ENCODE measurements around the gene COL20A1.

Gene COL20A1

GRCh38 chr20:63312690-63313348 lies 19.8 kb downstream of the COL20A1 start:
- peaks cover 30% of the 10 kb centered on the region for H3K27me3 ChIP-seq (replicated peaks; ENCODE audit: control insufficient read depth, insufficient read depth, low read length)
- H3K36me3 ChIP-seq (ENCODE audit: control insufficient read depth, insufficient read depth, low read length, severe bottlenecking) = no peaks in the 10 kb centered on the region
- H3K4me3 ChIP-seq (ENCODE audit: low read length) = no peak overlapping the region
- no peaks in the 10 kb centered on the region for H3K9me3 ChIP-seq (ENCODE audit: control insufficient read depth, low read length)
- H3K9ac ChIP-seq (ENCODE audit: low read length) = no peak overlapping the region
- no peak for DNase-seq (ENCODE audit: low read depth)
- H3K4me1 ChIP-seq (ENCODE audit: control insufficient read depth, insufficient read depth, low read length) = no peaks in the 10 kb centered on the region

GRCh38 chr20:63313349-63314014 lies 20.5 kb downstream of the COL20A1 start:
- Histone ChIP-seq H3K27me3 (replicated peaks; ENCODE audit: control insufficient read depth, insufficient read depth, low read length) (peaks cover 23% of the 10 kb centered on the region), H3K9me3 (ENCODE audit: control insufficient read depth, low read length) (no peaks in the 10 kb centered on the region), H3K4me3 (ENCODE audit: low read length) (no peak overlapping the region), H3K36me3 (ENCODE audit: control insufficient read depth, insufficient read depth, low read length, severe bottlenecking) (no peaks in the 10 kb centered on the region), H3K9ac (ENCODE audit: low read length) (no peak overlapping the region), H3K4me1 (ENCODE audit: control insufficient read depth, insufficient read depth, low read length) (no peaks in the 10 kb centered on the region)
- no peak for DNase-seq (ENCODE audit: low read depth)

- Histone ChIP-seq H3K4me3 (ENCODE audit: low read length) (no peak overlapping the region), H3K9me3 (ENCODE audit: control insufficient read depth, low read length) (no peaks in the 10 kb centered on the region), H3K27me3 (replicated peaks; ENCODE audit: control insufficient read depth, insufficient read depth, low read length) (peaks cover 20% of the 10 kb centered on the region), H3K4me1 (ENCODE audit: control insufficient read depth, insufficient read depth, low read length) (no peaks in the 10 kb centered on the region), H3K36me3 (ENCODE audit: control insufficient read depth, insufficient read depth, low read length, severe bottlenecking) (no peaks in the 10 kb centered on the region), H3K9ac (ENCODE audit: low read length) (no peak overlapping the region)
- DNase-seq (ENCODE audit: low read depth) = no peak
Observed at GRCh38 chr20:63314015-63314471, 21.1 kb downstream of the COL20A1 start.

GRCh38 chr20:63314566-63315239 lies 21.7 kb downstream of the COL20A1 start:
- Histone ChIP-seq H3K4me1 (ENCODE audit: control insufficient read depth, insufficient read depth, low read length) (no peaks in the 10 kb centered on the region), H3K9me3 (ENCODE audit: control insufficient read depth, low read length) (no peaks in the 10 kb centered on the region), H3K27me3 (replicated peaks; ENCODE audit: control insufficient read depth, insufficient read depth, low read length) (peaks cover 27% of the 10 kb centered on the region), H3K4me3 (ENCODE audit: low read length) (no peak overlapping the region), H3K36me3 (ENCODE audit: control insufficient read depth, insufficient read depth, low read length, severe bottlenecking) (no peaks in the 10 kb centered on the region), H3K9ac (ENCODE audit: low read length) (no peak overlapping the region)
- no peak for DNase-seq (ENCODE audit: low read depth)

- no peak for DNase-seq (ENCODE audit: low read depth)
- peaks cover 29% of the 10 kb centered on the region for H3K27me3 ChIP-seq (replicated peaks; ENCODE audit: control insufficient read depth, insufficient read depth, low read length)
- H3K9ac ChIP-seq (ENCODE audit: low read length) = no peak overlapping the region
- no peak overlapping the region for H3K4me3 ChIP-seq (ENCODE audit: low read length)
- H3K4me1 ChIP-seq (ENCODE audit: control insufficient read depth, insufficient read depth, low read length) = no peaks in the 10 kb centered on the region
- no peaks in the 10 kb centered on the region for H3K36me3 ChIP-seq (ENCODE audit: control insufficient read depth, insufficient read depth, low read length, severe bottlenecking)
- H3K9me3 ChIP-seq (ENCODE audit: control insufficient read depth, low read length) = no peaks in the 10 kb centered on the region
Observed at GRCh38 chr20:63315240-63315689, 22.3 kb downstream of the COL20A1 start.

- DNase-seq (ENCODE audit: low read depth) = no peak
- Histone ChIP-seq H3K9me3 (ENCODE audit: control insufficient read depth, low read length) (no peaks in the 10 kb centered on the region), H3K36me3 (ENCODE audit: control insufficient read depth, insufficient read depth, low read length, severe bottlenecking) (no peaks in the 10 kb centered on the region), H3K9ac (ENCODE audit: low read length) (no peak overlapping the region), H3K27me3 (replicated peaks; ENCODE audit: control insufficient read depth, insufficient read depth, low read length) (peaks cover 25% of the 10 kb centered on the region), H3K4me3 (ENCODE audit: low read length) (no peak overlapping the region), H3K4me1 (ENCODE audit: control insufficient read depth, insufficient read depth, low read length) (no peaks in the 10 kb centered on the region)
Observed at GRCh38 chr20:63315731-63316491, 22.9 kb downstream of the COL20A1 start.

- no peak for DNase-seq (ENCODE audit: low read depth)
- Histone ChIP-seq H3K27me3 (replicated peaks; ENCODE audit: control insufficient read depth, insufficient read depth, low read length) (peaks cover 25% of the 10 kb centered on the region), H3K36me3 (ENCODE audit: control insufficient read depth, insufficient read depth, low read length, severe bottlenecking) (no peaks in the 10 kb centered on the region), H3K9ac (ENCODE audit: low read length) (no peak overlapping the region), H3K9me3 (ENCODE audit: control insufficient read depth, low read length) (no peaks in the 10 kb centered on the region), H3K4me3 (ENCODE audit: low read length) (no peak overlapping the region), H3K4me1 (ENCODE audit: control insufficient read depth, insufficient read depth, low read length) (no peaks in the 10 kb centered on the region)
Observed at GRCh38 chr20:63316502-63316921, 23.5 kb downstream of the COL20A1 start.

GRCh38 chr20:63317061-63317460 lies 24.1 kb downstream of the COL20A1 start:
- no peak overlapping the region for H3K9ac ChIP-seq (ENCODE audit: low read length)
- H3K36me3 ChIP-seq (ENCODE audit: control insufficient read depth, insufficient read depth, low read length, severe bottlenecking) = no peaks in the 10 kb centered on the region
- H3K9me3 ChIP-seq (ENCODE audit: control insufficient read depth, low read length) = no peaks in the 10 kb centered on the region
- DNase-seq (ENCODE audit: low read depth) = no peak
- peaks cover 25% of the 10 kb centered on the region for H3K27me3 ChIP-seq (replicated peaks; ENCODE audit: control insufficient read depth, insufficient read depth, low read length)
- H3K4me1 ChIP-seq (ENCODE audit: control insufficient read depth, insufficient read depth, low read length) = no peaks in the 10 kb centered on the region
- H3K4me3 ChIP-seq (ENCODE audit: low read length) = no peak overlapping the region

GRCh38 chr20:63317601-63318291 lies 24.8 kb downstream of the COL20A1 start:
- Histone ChIP-seq H3K9ac (ENCODE audit: low read length) (no peak overlapping the region), H3K27me3 (replicated peaks; ENCODE audit: control insufficient read depth, insufficient read depth, low read length) (peaks cover 21% of the 10 kb centered on the region), H3K4me1 (ENCODE audit: control insufficient read depth, insufficient read depth, low read length) (no peaks in the 10 kb centered on the region), H3K4me3 (ENCODE audit: low read length) (no peak overlapping the region), H3K36me3 (ENCODE audit: control insufficient read depth, insufficient read depth, low read length, severe bottlenecking) (no peaks in the 10 kb centered on the region), H3K9me3 (ENCODE audit: control insufficient read depth, low read length) (no peaks in the 10 kb centered on the region)
- DNase-seq (ENCODE audit: low read depth) = no peak

GRCh38 chr20:63318391-63319163 lies 25.6 kb downstream of the COL20A1 start:
- no peak for DNase-seq (ENCODE audit: low read depth)

More at GRCh38 chr20:63318391-63319163, 25.6 kb downstream of the COL20A1 start:
- Histone ChIP-seq H3K36me3 (ENCODE audit: control insufficient read depth, insufficient read depth, low read length, severe bottlenecking) (no peaks in the 10 kb centered on the region), H3K9ac (ENCODE audit: low read length) (no peak overlapping the region), H3K4me1 (ENCODE audit: control insufficient read depth, insufficient read depth, low read length) (no peaks in the 10 kb centered on the region), H3K27me3 (replicated peaks; ENCODE audit: control insufficient read depth, insufficient read depth, low read length) (peaks cover 26% of the 10 kb centered on the region), H3K9me3 (ENCODE audit: control insufficient read depth, low read length) (no peaks in the 10 kb centered on the region), H3K4me3 (ENCODE audit: low read length) (no peak overlapping the region)
